Ascending aorta (tissue), 2 donors: ENCODE results near the gene OR10A5. TPM values are rescaled to one million over a fixed set of nuclear protein-coding genes. Genes with fewer than 3 reads are reported as not detected.

Experiments
- DNase-seq, 2 donors: peaks; one replicate each; pipeline ENCODE4 v3.0.0-alpha.2; 2019; ENCODE audit warnings: low spot score in 2 of 2
- H3K27ac ChIP-seq, 2 donors: fragments of 200-600 bp; sonication (generic); one replicate each; pipeline ENCODE4 v1.5.1; 2016 to 2017; ENCODE audit warnings: mild to moderate bottlenecking in 1 of 2
- H3K27me3 ChIP-seq: fragments of 200-600 bp; sonication (generic); one replicate; pipeline ENCODE4 v1.5.1; 2017
- H3K36me3 ChIP-seq, 2 donors: fragments of 200-600 bp; sonication (generic); one replicate each; pipeline ENCODE4 v1.5.1; 2016
- H3K4me1 ChIP-seq, 2 donors: fragments of 200-600 bp; sonication (generic); one replicate each; pipeline ENCODE4 v1.5.1; 2016 to 2017; ENCODE audit warnings: mild to moderate bottlenecking in 1 of 2
- H3K4me3 ChIP-seq, 2 donors: fragments of 200-600 bp; sonication (generic); one replicate each; pipeline ENCODE4 v1.5.1; 2016 to 2017; ENCODE audit warnings: mild to moderate bottlenecking in 1 of 2
- H3K9me3 ChIP-seq, 2 donors: fragments of 200-600 bp; sonication (generic); one replicate each; pipeline ENCODE4 v1.5.1; 2016
- CTCF ChIP-seq, 3 experiments: fragments of 200-600 bp in 2 of 3; fragments of 450-650 bp in 1 of 3; sonication (generic) in 2 of 3; IDR thresholded peaks; one replicate each; pipeline ENCODE4 v1.5.1; 2016 to 2019; ENCODE audit warnings: antibody characterized with exemption in 3 of 3, mild to moderate bottlenecking in 1 of 3, moderate library complexity in 1 of 3
- intact Hi-C: fragments of 100-400 bp; cut with DNase I; formaldehyde crosslinking; loops from one replicate; pipeline ENCODE4 v1.15.1; 2023
- total RNA-seq: library from RNA; depleted of rRNA; stranded (reverse); fragments of >200 nt; gene quantifications from one replicate; pipeline ENCODE4 v1.1.0, GENCODE V29; 2016

The OR10A5 gene
- total RNA-seq, 1 donor from 2014 or later = not detected

DNA sequence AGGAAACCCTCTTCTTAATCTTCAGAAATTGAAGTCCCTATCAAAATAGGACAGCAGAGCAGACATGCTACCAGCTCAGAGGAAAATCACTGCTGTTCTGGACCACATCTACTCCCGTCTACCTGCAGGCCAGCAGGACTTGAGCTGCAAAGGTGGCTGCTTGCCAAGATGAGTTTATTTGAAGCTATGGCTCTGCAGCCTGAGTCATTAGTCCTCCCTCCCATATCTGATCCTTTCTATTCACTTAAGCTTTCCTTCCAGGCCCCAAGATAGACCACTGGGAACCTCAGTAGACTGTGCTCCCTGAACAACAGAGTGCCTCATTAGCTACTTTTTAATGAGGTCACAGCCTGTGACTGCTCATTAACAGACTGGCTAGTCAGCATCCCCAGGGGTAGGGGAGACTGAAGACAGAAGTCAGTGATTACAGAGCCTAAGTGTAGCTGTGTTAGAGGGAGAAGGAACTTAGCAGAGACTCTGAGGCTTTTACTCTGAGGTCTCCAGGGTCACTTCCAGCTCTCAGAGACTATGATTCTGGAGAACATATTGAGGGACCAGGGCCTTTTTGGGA is 10.6 kb downstream of the OR10A5 start:
- no peak for DNase-seq
- Histone ChIP-seq H3K4me3 (no peak overlapping the region), H3K9me3 (no peaks in the 10 kb centered on the region), H3K27ac (no peak overlapping the region), H3K36me3 (no peaks in the 10 kb centered on the region), H3K27me3 (no peaks in the 10 kb centered on the region), H3K4me1 (no peaks in the 10 kb centered on the region)
- intact Hi-C loops = no loop called here
- no peak for TF ChIP-seq CTCF (IDR thresholded peaks at IDR 0.05)

- intact Hi-C loops = no loop called here
- DNase-seq = no peak
- Histone ChIP-seq H3K36me3 (no peaks in the 10 kb centered on the region), H3K9me3 (no peaks in the 10 kb centered on the region), H3K27ac (no peak overlapping the region), H3K4me1 (no peaks in the 10 kb centered on the region), H3K4me3 (no peak overlapping the region), H3K27me3 (no peaks in the 10 kb centered on the region)
- no peak for TF ChIP-seq CTCF (IDR thresholded peaks at IDR 0.05)
These were observed 11.4 kb downstream of the OR10A5 start for GRCh38 chr11:6856871-6857270.

DNA sequence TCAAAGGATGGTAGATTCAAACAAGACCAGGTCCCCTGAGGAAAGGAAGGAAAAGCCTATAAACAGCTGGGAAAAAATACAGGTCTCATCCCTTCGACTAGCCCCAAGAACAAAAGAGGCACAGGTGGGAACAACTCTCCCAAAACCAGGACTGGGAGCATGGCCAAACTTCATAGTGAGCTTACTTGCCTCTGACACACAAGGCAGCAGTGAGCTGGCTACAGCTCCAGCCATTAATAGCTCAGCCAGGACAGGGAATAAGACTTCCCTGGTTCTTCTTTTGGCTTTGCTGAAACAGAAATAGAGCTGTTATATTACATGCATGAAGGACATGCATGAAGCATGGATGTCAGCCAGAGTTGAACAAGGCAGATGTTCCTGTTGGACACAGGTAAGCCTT is 17.5 kb downstream of the OR10A5 start, which contains the start of gene OR10A2:
TSS of gene OR10A2 (plus strand) at position 97 of the 400 bp plus-strand sequence. CDS start 6,698 bp downstream, outside the sequence.
- no peaks in the 10 kb centered on the region for H3K27me3 ChIP-seq
- no peak for DNase-seq
- intact Hi-C loops = no loop called here
- no peak for TF ChIP-seq CTCF (IDR thresholded peaks at IDR 0.05)
- H3K4me1 ChIP-seq = no peaks in the 10 kb centered on the region
- no peak within 1 kb of the TSS for H3K4me3 ChIP-seq
- H3K27ac ChIP-seq = no peak within 1 kb of the TSS
- H3K36me3 ChIP-seq = no peaks in the 10 kb centered on the region
- H3K9me3 ChIP-seq = no peaks in the 10 kb centered on the region

DNA sequence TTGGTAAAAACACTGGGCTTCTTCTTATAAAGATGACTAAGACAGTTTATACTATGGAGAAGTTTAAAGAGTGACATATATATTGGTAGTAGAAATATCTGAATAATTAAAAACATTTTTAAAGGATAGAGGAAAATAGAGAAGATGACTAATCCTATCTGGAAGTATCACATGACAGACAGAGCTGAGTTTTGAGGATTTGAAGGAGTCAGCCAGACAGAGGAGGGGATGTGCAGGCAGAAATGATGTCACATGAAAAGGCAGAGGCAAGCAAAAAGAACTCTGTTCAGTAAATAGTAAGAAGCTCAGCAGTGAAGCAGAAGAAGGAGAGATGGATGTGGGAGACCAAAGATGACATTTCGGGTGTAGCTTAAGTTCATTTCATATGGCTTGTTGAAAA is 19.0 kb downstream of the OR10A5 start:
- Histone ChIP-seq H3K4me1 (no peaks in the 10 kb centered on the region), H3K4me3 (no peak overlapping the region), H3K27me3 (no peaks in the 10 kb centered on the region), H3K36me3 (no peaks in the 10 kb centered on the region), H3K9me3 (no peaks in the 10 kb centered on the region), H3K27ac (no peak overlapping the region)
- intact Hi-C loops = no loop called here
- no peak for TF ChIP-seq CTCF (IDR thresholded peaks at IDR 0.05)
- DNase-seq = no peak

GRCh38 chr11:6871278-6871677 is 25.8 kb downstream of the OR10A5 start:
- no peak for TF ChIP-seq CTCF (IDR thresholded peaks at IDR 0.05)
- no peak overlapping the region for H3K4me3 ChIP-seq
- DNase-seq = no peak
- H3K36me3 ChIP-seq = no peaks in the 10 kb centered on the region
- no peaks in the 10 kb centered on the region for H3K4me1 ChIP-seq
- no peak overlapping the region for H3K27ac ChIP-seq
- intact Hi-C loops = no loop called here
- no peaks in the 10 kb centered on the region for H3K9me3 ChIP-seq
- H3K27me3 ChIP-seq = no peaks in the 10 kb centered on the region

GRCh38 chr11:6875761-6876160 is 30.3 kb downstream of the OR10A5 start:
- H3K4me3 ChIP-seq = no peak overlapping the region
- intact Hi-C loops = no loop called here
- no peaks in the 10 kb centered on the region for H3K27me3 ChIP-seq
- H3K27ac ChIP-seq = no peak overlapping the region
- no peaks in the 10 kb centered on the region for H3K36me3 ChIP-seq
- H3K4me1 ChIP-seq = no peaks in the 10 kb centered on the region
- DNase-seq = no peak
- no peak for TF ChIP-seq CTCF (IDR thresholded peaks at IDR 0.05)
- no peaks in the 10 kb centered on the region for H3K9me3 ChIP-seq
